H9 (cell line): ENCODE data around the gene CBLB. TPM values are rescaled to one million over a fixed set of nuclear protein-coding genes. Genes with fewer than 3 reads are reported as not detected.

ENCODE experiments used
- DNase-seq: peaks from one replicate; pipeline ENCODE4 v3.0.0-alpha.2; 2017
- H2AFZ ChIP-seq: one replicate; pipeline ENCODE4 v1.6.1; 2013; ENCODE audit warnings: mild to moderate bottlenecking, low read length, control low read depth, moderate library complexity
- H2AK5ac ChIP-seq: 2 replicates; pipeline ENCODE4 v1.6.1; 2013; ENCODE audit warnings: low read length, control low read depth, mixed read lengths; ENCODE audit not compliant: insufficient read length
- H2BK120ac ChIP-seq: one replicate; pipeline ENCODE4 v1.6.1; 2013; ENCODE audit warnings: low read depth, mild to moderate bottlenecking, low read length, control low read depth, inconsistent platforms; ENCODE audit not compliant: poor library complexity, severe bottlenecking
- H2BK12ac ChIP-seq: 2 replicates; pipeline ENCODE4 v1.6.1; 2013; ENCODE audit warnings: low read length, control low read depth, mixed read lengths, low read depth; ENCODE audit not compliant: insufficient read length
- H2BK15ac ChIP-seq: 2 replicates; pipeline ENCODE4 v1.6.1; 2013; ENCODE audit warnings: low read depth, low read length, control low read depth
- H2BK20ac ChIP-seq: one replicate; pipeline ENCODE4 v1.6.1; 2013; ENCODE audit warnings: low read depth, mild to moderate bottlenecking, low read length, control low read depth, inconsistent platforms; ENCODE audit not compliant: poor library complexity, severe bottlenecking
- H2BK5ac ChIP-seq: 2 replicates; pipeline ENCODE4 v1.6.1; 2013; ENCODE audit warnings: low read length, control low read depth, mixed read lengths; ENCODE audit not compliant: insufficient read length
- H3K14ac ChIP-seq: 2 replicates; pipeline ENCODE4 v1.6.1; 2013; ENCODE audit warnings: low read length, control low read depth; ENCODE audit not compliant: insufficient read depth
- H3K18ac ChIP-seq: 2 replicates; pipeline ENCODE4 v1.6.1; 2013; ENCODE audit warnings: low read depth, mild to moderate bottlenecking, mixed read lengths, low read length, control low read depth; ENCODE audit not compliant: insufficient read length
- H3K23ac ChIP-seq: 2 replicates; pipeline ENCODE4 v1.6.1; 2013; ENCODE audit warnings: low read length, control low read depth, mixed read lengths, low read depth; ENCODE audit not compliant: insufficient read length
- H3K23me2 ChIP-seq: 2 replicates; pipeline ENCODE4 v1.6.1; 2013; ENCODE audit warnings: low read depth, mild to moderate bottlenecking, mixed read lengths, low read length, control low read depth; ENCODE audit not compliant: insufficient read length, poor library complexity, severe bottlenecking
- H3K27ac ChIP-seq: 2 replicates; pipeline ENCODE4 v1.5.1; 2013; ENCODE audit warnings: low read length, control low read depth, mixed read lengths, low read depth; ENCODE audit not compliant: insufficient read length
- H3K27me3 ChIP-seq: 2 replicates; pipeline ENCODE4 v1.6.1; 2013; ENCODE audit warnings: low read length, control low read depth, inconsistent platforms; ENCODE audit not compliant: insufficient read depth
- H3K4ac ChIP-seq: 2 replicates; pipeline ENCODE4 v1.6.1; 2013; ENCODE audit warnings: low read depth, mild to moderate bottlenecking, control low read depth, inconsistent platforms, low read length, moderate library complexity
- H3K4me1 ChIP-seq: 2 replicates; pipeline ENCODE4 v1.6.1; 2013; ENCODE audit warnings: low read length, control low read depth, inconsistent platforms; ENCODE audit not compliant: insufficient read depth
- H3K4me2 ChIP-seq: 2 replicates; pipeline ENCODE4 v1.6.1; 2013; ENCODE audit warnings: low read length, control low read depth, mixed read lengths; ENCODE audit not compliant: insufficient read length, insufficient read depth
- H3K56ac ChIP-seq: 2 replicates; pipeline ENCODE4 v1.6.1; 2013; ENCODE audit warnings: low read depth, mild to moderate bottlenecking, mixed read lengths, low read length, control low read depth; ENCODE audit not compliant: insufficient read length
- H3K79me1 ChIP-seq: 2 replicates; pipeline ENCODE4 v1.6.1; 2013; ENCODE audit warnings: low read depth, mild to moderate bottlenecking, moderate library complexity, low read length, control low read depth, inconsistent platforms; ENCODE audit not compliant: insufficient read depth, poor library complexity, severe bottlenecking
- H3K79me2 ChIP-seq: 2 replicates; pipeline ENCODE4 v1.6.1; 2013; ENCODE audit warnings: low read length, control low read depth, inconsistent platforms; ENCODE audit not compliant: insufficient read depth
- H3K9ac ChIP-seq: 2 replicates; pipeline ENCODE4 v1.6.1; 2013; ENCODE audit warnings: low read length, control low read depth, mixed read lengths; ENCODE audit not compliant: insufficient read length; ENCODE audit errors: extremely low read depth
- H3K9me3 ChIP-seq: one replicate; pipeline ENCODE4 v1.6.1; 2013; ENCODE audit warnings: low read depth, low read length, inconsistent platforms; ENCODE audit not compliant: control insufficient read depth
- H3T11ph ChIP-seq: one replicate; pipeline ENCODE4 v1.6.1; 2013; ENCODE audit warnings: mild to moderate bottlenecking, low read length, control low read depth, inconsistent platforms
- H4K20me1 ChIP-seq: one replicate; pipeline ENCODE4 v1.6.1; 2013; ENCODE audit not compliant: control insufficient read depth, insufficient read length, insufficient read depth
- H4K5ac ChIP-seq: 2 replicates; pipeline ENCODE4 v1.6.1; 2013; ENCODE audit warnings: low read depth, mild to moderate bottlenecking, mixed read lengths, low read length, control low read depth; ENCODE audit not compliant: insufficient read length
- H4K8ac ChIP-seq: replicated peaks from 2 replicates; pipeline ENCODE4 v1.6.1; 2013; ENCODE audit warnings: low read length, control low read depth, mixed read lengths, low read depth; ENCODE audit not compliant: insufficient read length
- H4K91ac ChIP-seq: 2 replicates; pipeline ENCODE4 v1.6.1; 2013; ENCODE audit warnings: low read depth, mild to moderate bottlenecking, moderate library complexity, mixed read lengths, low read length, control low read depth; ENCODE audit not compliant: insufficient read length
- H3K27ac Mint-ChIP-seq, 3 experiments: 2 replicates in 2 of 3; 3 replicates in 1 of 3; pipeline ENCODE4 v1.8.0; 2020 to 2021; ENCODE audit warnings: mixed read lengths in 3 of 3, mild to moderate bottlenecking in 1 of 3, moderate library complexity in 1 of 3
- H3K27me3 Mint-ChIP-seq: 2 replicates; pipeline ENCODE4 v1.8.0; 2021; ENCODE audit warnings: low read depth, mild to moderate bottlenecking, moderate library complexity, mixed read lengths
- H3K36me3 Mint-ChIP-seq, 3 experiments: 2 replicates in 2 of 3; 3 replicates in 1 of 3; pipeline ENCODE4 v1.8.0; 2020 to 2021; ENCODE audit warnings: low read depth in 3 of 3, mixed read lengths in 3 of 3; ENCODE audit not compliant: insufficient read depth in 1 of 3
- H3K4me1 Mint-ChIP-seq, 2 experiments: 2 replicates each; pipeline ENCODE4 v1.8.0; 2020; ENCODE audit warnings: mixed read lengths in 2 of 2
- H3K4me3 Mint-ChIP-seq, 2 experiments: 2 replicates in 1 of 2; 3 replicates in 1 of 2; pipeline ENCODE4 v1.8.0; 2020 to 2021; ENCODE audit warnings: mild to moderate bottlenecking in 2 of 2, mixed read lengths in 2 of 2, moderate library complexity in 1 of 2
- H3K9me3 Mint-ChIP-seq, 2 experiments: 2 replicates in 1 of 2; 3 replicates in 1 of 2; pipeline ENCODE4 v1.8.0; 2020; ENCODE audit warnings: mild to moderate bottlenecking in 2 of 2, mixed read lengths in 2 of 2, moderate library complexity in 1 of 2
- CTCF ChIP-seq: fragments of 200-600 bp; sonication (generic); conservative IDR thresholded peaks from 3 replicates; pipeline ENCODE4 v1.8.0; 2021; ENCODE audit warnings: antibody characterized with exemption, mild to moderate bottlenecking
- total RNA-seq: library from RNA; stranded (reverse); gene quantifications from 2 replicates; pipeline ENCODE4 v1.2.1, GENCODE V29; 2021

CBLB gene
- total RNA-seq, 1 experiment from 2014 or later, result 25.7 TPM

GRCh38 chr3:105730801-105731354 lies 137.9 kb downstream of the CBLB start:
- no peak overlapping the region for H3K14ac ChIP-seq
- H3K79me1 ChIP-seq, result no peaks in the 10 kb centered on the region
- H3K79me2 ChIP-seq, result no peaks in the 10 kb centered on the region
- no peak overlapping the region for H2BK12ac ChIP-seq
- DNase-seq, result no peak
- no peak overlapping the region for H3K27ac ChIP-seq
- Mint-ChIP-seq H3K4me1 (no peaks in the 10 kb centered on the region), H3K4me3 (no peak overlapping the region), H3K36me3 (peaks cover 18 to 27% (median 20%) of the 10 kb centered on the region in 3 experiments), H3K27ac (no peak overlapping the region), H3K9me3 (peaks cover 13% of the 10 kb centered on the region in 2 experiments; a peak in 4 of 5 replicates), H3K27me3 (no peaks in the 10 kb centered on the region)
- H4K5ac ChIP-seq, result no peak overlapping the region
- no peak overlapping the region for H2BK15ac ChIP-seq
- H2BK120ac ChIP-seq, result no peak overlapping the region
- no peaks in the 10 kb centered on the region for H3K27me3 ChIP-seq
- H2BK20ac ChIP-seq, result no peak overlapping the region
- no peak overlapping the region for H4K8ac ChIP-seq
- no peak overlapping the region for H2AFZ ChIP-seq
- H3K18ac ChIP-seq, result no peak overlapping the region
- H3K23ac ChIP-seq, result no peak overlapping the region
- no peak overlapping the region for H3K4ac ChIP-seq
- no peaks in the 10 kb centered on the region for H4K20me1 ChIP-seq
- no peak overlapping the region for H2AK5ac ChIP-seq
- no peak overlapping the region for H2BK5ac ChIP-seq
- H3K23me2 ChIP-seq, result no peaks in the 10 kb centered on the region
- no peak overlapping the region for H3K9ac ChIP-seq
- H3K4me2 ChIP-seq, result no peak overlapping the region
- H3K9me3 ChIP-seq, result no peaks in the 10 kb centered on the region
- no peaks in the 10 kb centered on the region for H3K4me1 ChIP-seq
- no peak overlapping the region for H3T11ph ChIP-seq
- H3K56ac ChIP-seq, result no peak overlapping the region
- TF ChIP-seq CTCF, result no peak
- H4K91ac ChIP-seq, result no peak overlapping the region
